ENCODE data around the gene SUSD5.

SUSD5 gene

GRCh38 chr3:33238923-33239322, 20.3 kb upstream of the SUSD5 start:
- Histone ChIP-seq H3K4me1 (no peaks in the 10 kb centered on the region), H3K36me3 (no peaks in the 10 kb centered on the region), H3K9me3 (no peaks in the 10 kb centered on the region), H3K27me3 (no peaks in the 10 kb centered on the region), H3K4me3 (ENCODE audit: low read depth, low read length) (no peak overlapping the region)
- TF ChIP-seq CTCF (IDR thresholded peaks at IDR 0.05; ENCODE audit: low read depth, low read length), result no peak
- no peak for DNase-seq

- H3K4me3 ChIP-seq (ENCODE audit: low read depth, low read length), result no peak overlapping the region
- H3K9me3 ChIP-seq, result no peaks in the 10 kb centered on the region
- H3K4me1 ChIP-seq, result no peaks in the 10 kb centered on the region
- no peaks in the 10 kb centered on the region for H3K27me3 ChIP-seq
- TF ChIP-seq CTCF (IDR thresholded peaks at IDR 0.05; ENCODE audit: low read depth, low read length), result no peak
- no peak for DNase-seq
- no peaks in the 10 kb centered on the region for H3K36me3 ChIP-seq
These were observed 18.8 kb upstream of the SUSD5 start for GRCh38 chr3:33237439-33237838.

GRCh38 chr3:33236005-33236404, 17.4 kb upstream of the SUSD5 start:
- no peaks in the 10 kb centered on the region for H3K27me3 ChIP-seq
- no peaks in the 10 kb centered on the region for H3K4me1 ChIP-seq
- no peaks in the 10 kb centered on the region for H3K9me3 ChIP-seq
- H3K36me3 ChIP-seq, result no peaks in the 10 kb centered on the region
- no peak for TF ChIP-seq CTCF (IDR thresholded peaks at IDR 0.05; ENCODE audit: low read depth, low read length)
- DNase-seq, result no peak
- H3K4me3 ChIP-seq (ENCODE audit: low read depth, low read length), result no peak overlapping the region

- TF ChIP-seq CTCF (IDR thresholded peaks at IDR 0.05; ENCODE audit: low read depth, low read length), result no peak
- Histone ChIP-seq H3K4me3 (ENCODE audit: low read depth, low read length) (no peak overlapping the region), H3K9me3 (no peaks in the 10 kb centered on the region), H3K27me3 (no peaks in the 10 kb centered on the region), H3K4me1 (no peaks in the 10 kb centered on the region), H3K36me3 (no peaks in the 10 kb centered on the region)
- no peak for DNase-seq
These were observed 15.3 kb upstream of the SUSD5 start for GRCh38 chr3:33233884-33234283.

GRCh38 chr3:33231756-33232465, 13.3 kb upstream of the SUSD5 start:
- no peaks in the 10 kb centered on the region for H3K36me3 ChIP-seq
- TF ChIP-seq CTCF (IDR thresholded peaks at IDR 0.05; ENCODE audit: low read depth, low read length), result no peak
- no peaks in the 10 kb centered on the region for H3K4me1 ChIP-seq
- H3K4me3 ChIP-seq (ENCODE audit: low read depth, low read length), result no peak overlapping the region
- no peaks in the 10 kb centered on the region for H3K9me3 ChIP-seq
- H3K27me3 ChIP-seq, result no peaks in the 10 kb centered on the region
- DNase-seq, result no peak

GRCh38 chr3:33229947-33230346, 11.3 kb upstream of the SUSD5 start:
- Histone ChIP-seq H3K4me3 (ENCODE audit: low read depth, low read length) (no peak overlapping the region), H3K36me3 (no peaks in the 10 kb centered on the region), H3K9me3 (no peaks in the 10 kb centered on the region), H3K4me1 (no peaks in the 10 kb centered on the region), H3K27me3 (no peaks in the 10 kb centered on the region)
- DNase-seq, result no peak
- no peak for TF ChIP-seq CTCF (IDR thresholded peaks at IDR 0.05; ENCODE audit: low read depth, low read length)

Measured in BE2C (cell line).